ENCODE results near the gene TPST1.

DNA sequence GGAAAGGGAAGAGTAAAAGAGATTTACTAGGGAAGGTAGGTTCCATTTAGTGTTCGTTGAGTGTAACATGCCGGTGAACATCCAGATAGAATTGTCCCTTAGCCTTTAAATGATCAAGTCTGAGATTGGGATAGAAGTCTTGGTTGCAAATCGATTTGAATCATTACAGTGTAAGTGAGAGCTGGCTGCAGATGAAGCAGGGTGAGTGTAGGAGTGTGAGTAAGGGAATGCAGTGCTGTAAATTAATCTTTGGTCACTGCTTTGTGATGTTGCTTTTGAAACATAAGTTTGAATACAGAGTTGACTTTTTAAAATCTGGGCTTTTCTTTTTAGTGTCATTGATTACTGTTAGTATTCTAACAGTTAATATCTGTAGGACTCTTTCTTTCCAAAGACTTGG lies 16.3 kb downstream of the TPST1 start:
- no peak for TF ChIP-seq CTCF (IDR thresholded peaks at IDR 0.05)
- no peak for TF ChIP-seq TCF7L2 (IDR thresholded peaks at IDR 0.05; ENCODE audit: low read depth, low read length)
